OCI-LY3 (cell line): Measurements from ENCODE around the gene IFT57.

ENCODE experiments used
- H2AFZ ChIP-seq: fragments of 200-600, 300-600 bp; shearing (Covaris generic); 2 replicates; pipeline ENCODE4 v1.6.0; 2014; ENCODE audit warnings: antibody characterized with exemption, low read depth, low read length
- H3K27ac ChIP-seq: fragments of 200-600, 300-600 bp; sonication (generic); 2 replicates; pipeline ENCODE4 v1.5.1; 2014; ENCODE audit warnings: mild to moderate bottlenecking, low read length, moderate library complexity, mixed read lengths
- H3K27me3 ChIP-seq: fragments of 200-600, 300-600 bp; sonication (generic); 2 replicates; pipeline ENCODE4 v1.6.1; 2014; ENCODE audit warnings: low read depth, low read length, mixed read lengths
- H3K36me3 ChIP-seq: fragments of 200-600, 300-600 bp; sonication (generic); replicated peaks from 2 replicates; pipeline ENCODE3; 2014; ENCODE audit warnings: low read depth, low read length, mixed read lengths
- H3K4me1 ChIP-seq: fragments of 300-600, 200-600 bp; sonication (generic); 2 replicates; pipeline ENCODE4 v1.6.1; 2014; ENCODE audit warnings: low read length, mixed read lengths
- H3K4me2 ChIP-seq: fragments of 200-600, 300-600 bp; sonication (generic); 2 replicates; pipeline ENCODE4 v1.6.1; 2014; ENCODE audit warnings: low read length, mixed read lengths
- H3K4me3 ChIP-seq: fragments of 300-600, 200-600 bp; sonication (generic); 2 replicates; pipeline ENCODE4 v1.5.1; 2014; ENCODE audit warnings: antibody characterized with exemption, mild to moderate bottlenecking, low read length, moderate library complexity
- H3K79me2 ChIP-seq: fragments of 300-600, 200-600 bp; shearing (Covaris generic); 2 replicates; pipeline ENCODE4 v1.6.1; 2014; ENCODE audit warnings: mild to moderate bottlenecking, low read length, mixed read lengths
- H3K9ac ChIP-seq: fragments of 300-600, 200-600 bp; shearing (Covaris generic); 2 replicates; pipeline ENCODE4 v1.6.0; 2014; ENCODE audit warnings: mild to moderate bottlenecking, low read length, moderate library complexity
- H3K9me3 ChIP-seq: fragments of 200-600, 300-600 bp; shearing (Covaris generic); 2 replicates; pipeline ENCODE4 v1.6.1; 2014; ENCODE audit warnings: low read length, mixed read lengths; ENCODE audit not compliant: insufficient read depth
- H4K20me1 ChIP-seq: fragments of 200-600, 300-600 bp; sonication (generic); 2 replicates; pipeline ENCODE4 v1.6.1; 2016; ENCODE audit warnings: low read length, mixed read lengths; ENCODE audit not compliant: insufficient read depth
- EZH2phosphoT487 ChIP-seq: fragments of 200-600 bp; shearing (Covaris generic); IDR thresholded peaks from 2 replicates; pipeline ENCODE4 v1.6.1; 2018; ENCODE audit warnings: antibody characterized with exemption, mixed run types, low read depth
- TF ChIP-seq, protein P1 (sequence below): fragments of 200-600, 300-600 bp; sonication (generic); IDR thresholded peaks from 2 replicates; pipeline ENCODE4 v1.5.1; 2014; ENCODE audit warnings: antibody characterized with exemption, low read length, low read depth

Gene IFT57

GRCh38 chr3:108190346-108190745 is 31.9 kb downstream of the IFT57 start:
- Histone ChIP-seq H3K27me3 (no peaks in the 10 kb centered on the region), H2AFZ (no peak overlapping the region), H3K4me2 (no peak overlapping the region), H3K79me2 (no peaks in the 10 kb centered on the region), H4K20me1 (no peaks in the 10 kb centered on the region), H3K36me3 (peaks cover 19% of the 10 kb centered on the region), H3K27ac (no peak overlapping the region), H3K9ac (no peak overlapping the region), H3K4me1 (no peaks in the 10 kb centered on the region), H3K9me3 (no peaks in the 10 kb centered on the region), H3K4me3 (no peak overlapping the region)
- TF ChIP-seq, protein P1, sequence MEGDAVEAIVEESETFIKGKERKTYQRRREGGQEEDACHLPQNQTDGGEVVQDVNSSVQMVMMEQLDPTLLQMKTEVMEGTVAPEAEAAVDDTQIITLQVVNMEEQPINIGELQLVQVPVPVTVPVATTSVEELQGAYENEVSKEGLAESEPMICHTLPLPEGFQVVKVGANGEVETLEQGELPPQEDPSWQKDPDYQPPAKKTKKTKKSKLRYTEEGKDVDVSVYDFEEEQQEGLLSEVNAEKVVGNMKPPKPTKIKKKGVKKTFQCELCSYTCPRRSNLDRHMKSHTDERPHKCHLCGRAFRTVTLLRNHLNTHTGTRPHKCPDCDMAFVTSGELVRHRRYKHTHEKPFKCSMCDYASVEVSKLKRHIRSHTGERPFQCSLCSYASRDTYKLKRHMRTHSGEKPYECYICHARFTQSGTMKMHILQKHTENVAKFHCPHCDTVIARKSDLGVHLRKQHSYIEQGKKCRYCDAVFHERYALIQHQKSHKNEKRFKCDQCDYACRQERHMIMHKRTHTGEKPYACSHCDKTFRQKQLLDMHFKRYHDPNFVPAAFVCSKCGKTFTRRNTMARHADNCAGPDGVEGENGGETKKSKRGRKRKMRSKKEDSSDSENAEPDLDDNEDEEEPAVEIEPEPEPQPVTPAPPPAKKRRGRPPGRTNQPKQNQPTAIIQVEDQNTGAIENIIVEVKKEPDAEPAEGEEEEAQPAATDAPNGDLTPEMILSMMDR = no peak
- no peak for TF ChIP-seq EZH2phosphoT487

DNA sequence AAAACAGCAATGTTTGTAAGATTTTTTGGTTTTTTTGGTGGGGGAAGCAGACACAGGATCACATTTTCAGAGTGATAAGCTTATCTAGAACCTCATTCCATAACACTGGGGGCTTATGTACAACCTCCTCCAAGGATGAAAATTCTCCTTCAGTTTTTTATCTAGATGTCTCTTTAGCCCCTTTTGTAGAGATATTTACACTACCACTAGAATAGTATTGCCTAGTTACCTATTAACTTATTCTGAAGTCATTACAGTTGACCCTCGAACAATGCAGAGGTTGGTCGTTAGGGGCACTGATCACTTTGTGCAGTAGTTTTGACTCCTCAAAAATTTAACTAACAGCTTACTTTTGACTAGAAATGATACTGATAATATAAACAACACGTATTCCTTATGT is 32.8 kb downstream of the IFT57 start:
- Histone ChIP-seq H3K27ac (no peak overlapping the region), H3K79me2 (no peaks in the 10 kb centered on the region), H3K36me3 (peaks cover 26% of the 10 kb centered on the region), H3K4me3 (no peak overlapping the region), H4K20me1 (no peaks in the 10 kb centered on the region), H3K4me1 (no peaks in the 10 kb centered on the region), H3K4me2 (no peak overlapping the region), H3K9me3 (no peaks in the 10 kb centered on the region), H3K27me3 (no peaks in the 10 kb centered on the region), H2AFZ (no peak overlapping the region), H3K9ac (no peak overlapping the region)
- TF ChIP-seq, protein P1 = no peak
- TF ChIP-seq EZH2phosphoT487 = no peak

- TF ChIP-seq EZH2phosphoT487 = no peak
- TF ChIP-seq, protein P1 = no peak
- no peak overlapping the region for H3K4me3 ChIP-seq
- no peaks in the 10 kb centered on the region for H3K27me3 ChIP-seq
- no peaks in the 10 kb centered on the region for H3K79me2 ChIP-seq
- H4K20me1 ChIP-seq = no peaks in the 10 kb centered on the region
- H3K4me1 ChIP-seq = no peaks in the 10 kb centered on the region
- no peak overlapping the region for H3K4me2 ChIP-seq
- no peaks in the 10 kb centered on the region for H3K9me3 ChIP-seq
- H2AFZ ChIP-seq = no peak overlapping the region
- no peak overlapping the region for H3K27ac ChIP-seq
- H3K36me3 ChIP-seq = peaks cover 19% of the 10 kb centered on the region
- no peak overlapping the region for H3K9ac ChIP-seq
These were observed 36.7 kb downstream of the IFT57 start for GRCh38 chr3:108185536-108185935.

DNA sequence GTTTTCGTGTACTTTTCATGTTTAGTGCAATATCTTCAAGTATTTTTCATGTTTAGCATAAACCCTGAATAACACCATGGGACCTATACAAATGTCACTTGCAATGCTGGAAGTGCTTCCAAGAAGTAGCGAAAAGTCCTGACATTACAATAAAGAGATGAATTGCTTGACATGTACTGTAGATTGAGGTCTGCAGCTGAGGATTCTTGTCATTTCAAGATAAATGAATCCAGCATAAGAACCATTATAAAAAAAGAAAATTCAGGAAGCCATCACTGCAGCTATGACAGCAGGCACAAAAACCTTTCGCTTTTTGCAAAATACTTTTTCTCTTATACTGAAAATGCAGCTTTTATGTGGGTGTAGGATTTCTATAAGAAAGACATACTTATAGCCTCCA is 37.4 kb downstream of the IFT57 start:
- Histone ChIP-seq H2AFZ (no peak overlapping the region), H3K36me3 (peaks cover 12% of the 10 kb centered on the region), H3K27me3 (no peaks in the 10 kb centered on the region), H3K27ac (no peak overlapping the region), H3K9me3 (no peaks in the 10 kb centered on the region), H3K79me2 (no peaks in the 10 kb centered on the region), H3K4me3 (no peak overlapping the region), H3K4me1 (no peaks in the 10 kb centered on the region), H3K9ac (no peak overlapping the region), H3K4me2 (no peak overlapping the region), H4K20me1 (no peaks in the 10 kb centered on the region)
- TF ChIP-seq EZH2phosphoT487 = no peak
- TF ChIP-seq, protein P1 = no peak
